Measurements from ENCODE around the gene PIK3AP1.

DNA sequence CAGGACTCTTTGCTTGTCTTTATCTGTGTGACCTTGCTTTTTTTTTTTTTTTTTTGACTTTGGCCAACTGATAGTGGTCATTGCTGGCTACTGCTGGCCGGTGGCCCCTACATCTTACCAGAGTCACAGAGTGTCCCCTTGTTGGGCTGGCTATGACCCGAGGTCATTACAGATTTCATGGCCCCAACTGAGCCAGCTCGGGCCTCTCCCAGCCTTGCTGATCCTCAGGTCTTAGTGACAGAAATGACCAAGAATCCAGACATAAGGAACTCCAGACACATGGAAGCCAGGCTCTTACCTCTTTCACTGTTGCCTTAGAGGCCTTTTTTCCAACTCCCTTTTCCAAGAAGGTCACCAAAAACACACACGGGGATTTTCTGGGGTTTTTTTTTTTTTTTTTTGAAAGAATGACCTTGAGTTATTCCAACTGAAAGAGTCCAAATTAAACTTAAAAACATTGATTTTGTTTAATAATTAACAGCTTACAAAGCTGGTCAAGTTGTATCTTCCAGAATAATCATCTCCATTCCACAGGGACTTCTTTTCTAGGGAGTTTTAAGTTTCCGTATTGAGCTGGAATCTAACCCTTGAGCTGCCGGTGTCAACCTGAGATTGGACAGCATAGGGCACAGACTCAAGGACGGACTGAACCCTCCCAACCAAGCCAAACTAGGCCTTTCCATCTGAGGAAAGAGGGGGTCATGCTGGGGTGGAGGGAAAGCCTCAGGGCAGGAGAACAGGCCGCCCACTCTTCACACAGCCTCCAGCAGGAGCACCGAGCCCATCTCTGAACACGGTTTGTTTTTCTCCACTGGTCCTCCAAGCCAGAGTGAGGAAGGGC lies 43.8 kb downstream of the PIK3AP1 start:
- TF ChIP-seq HDAC6 (IDR thresholded peaks at IDR 0.05; ENCODE audit: low read depth, low read length): no peak
- TF ChIP-seq SMAD1 (CRISPR knock-in tag; IDR thresholded peaks at IDR 0.05; ENCODE audit: borderline replicate concordance, low read depth): no peak
- TF ChIP-seq HOXA7 (CRISPR knock-in tag; IDR thresholded peaks at IDR 0.05): no peak
- TF ChIP-seq, protein P1, sequence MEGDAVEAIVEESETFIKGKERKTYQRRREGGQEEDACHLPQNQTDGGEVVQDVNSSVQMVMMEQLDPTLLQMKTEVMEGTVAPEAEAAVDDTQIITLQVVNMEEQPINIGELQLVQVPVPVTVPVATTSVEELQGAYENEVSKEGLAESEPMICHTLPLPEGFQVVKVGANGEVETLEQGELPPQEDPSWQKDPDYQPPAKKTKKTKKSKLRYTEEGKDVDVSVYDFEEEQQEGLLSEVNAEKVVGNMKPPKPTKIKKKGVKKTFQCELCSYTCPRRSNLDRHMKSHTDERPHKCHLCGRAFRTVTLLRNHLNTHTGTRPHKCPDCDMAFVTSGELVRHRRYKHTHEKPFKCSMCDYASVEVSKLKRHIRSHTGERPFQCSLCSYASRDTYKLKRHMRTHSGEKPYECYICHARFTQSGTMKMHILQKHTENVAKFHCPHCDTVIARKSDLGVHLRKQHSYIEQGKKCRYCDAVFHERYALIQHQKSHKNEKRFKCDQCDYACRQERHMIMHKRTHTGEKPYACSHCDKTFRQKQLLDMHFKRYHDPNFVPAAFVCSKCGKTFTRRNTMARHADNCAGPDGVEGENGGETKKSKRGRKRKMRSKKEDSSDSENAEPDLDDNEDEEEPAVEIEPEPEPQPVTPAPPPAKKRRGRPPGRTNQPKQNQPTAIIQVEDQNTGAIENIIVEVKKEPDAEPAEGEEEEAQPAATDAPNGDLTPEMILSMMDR (CRISPR knock-in tag; IDR thresholded peaks at IDR 0.05): no peak
- no peak for TF ChIP-seq KLF9 (CRISPR knock-in tag; IDR thresholded peaks at IDR 0.05; ENCODE audit: low read depth)
- TF ChIP-seq, protein P2, sequence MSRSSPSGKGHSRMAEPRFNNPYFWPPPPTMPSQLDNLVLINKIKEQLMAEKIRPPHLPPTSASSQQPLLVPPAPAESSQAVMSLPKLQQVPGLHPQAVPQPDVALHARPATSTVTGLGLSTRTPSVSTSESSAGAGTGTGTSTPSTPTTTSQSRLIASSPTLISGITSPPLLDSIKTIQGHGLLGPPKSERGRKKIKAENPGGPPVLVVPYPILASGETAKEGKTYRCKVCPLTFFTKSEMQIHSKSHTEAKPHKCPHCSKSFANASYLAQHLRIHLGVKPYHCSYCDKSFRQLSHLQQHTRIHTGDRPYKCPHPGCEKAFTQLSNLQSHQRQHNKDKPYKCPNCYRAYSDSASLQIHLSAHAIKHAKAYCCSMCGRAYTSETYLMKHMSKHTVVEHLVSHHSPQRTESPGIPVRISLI (CRISPR knock-in tag; IDR thresholded peaks at IDR 0.05; ENCODE audit: borderline replicate concordance): peak; percentile 92
- peak; percentile 39; the same call in 1 of the 2 replicates for TF ChIP-seq MED1 (CRISPR knock-in tag; IDR thresholded peaks at IDR 0.05)
- TF ChIP-seq TAF1 (CRISPR knock-in tag; IDR thresholded peaks at IDR 0.05): peak; percentile 22; the same call in 1 of the 2 replicates
- TF ChIP-seq, protein P3, sequence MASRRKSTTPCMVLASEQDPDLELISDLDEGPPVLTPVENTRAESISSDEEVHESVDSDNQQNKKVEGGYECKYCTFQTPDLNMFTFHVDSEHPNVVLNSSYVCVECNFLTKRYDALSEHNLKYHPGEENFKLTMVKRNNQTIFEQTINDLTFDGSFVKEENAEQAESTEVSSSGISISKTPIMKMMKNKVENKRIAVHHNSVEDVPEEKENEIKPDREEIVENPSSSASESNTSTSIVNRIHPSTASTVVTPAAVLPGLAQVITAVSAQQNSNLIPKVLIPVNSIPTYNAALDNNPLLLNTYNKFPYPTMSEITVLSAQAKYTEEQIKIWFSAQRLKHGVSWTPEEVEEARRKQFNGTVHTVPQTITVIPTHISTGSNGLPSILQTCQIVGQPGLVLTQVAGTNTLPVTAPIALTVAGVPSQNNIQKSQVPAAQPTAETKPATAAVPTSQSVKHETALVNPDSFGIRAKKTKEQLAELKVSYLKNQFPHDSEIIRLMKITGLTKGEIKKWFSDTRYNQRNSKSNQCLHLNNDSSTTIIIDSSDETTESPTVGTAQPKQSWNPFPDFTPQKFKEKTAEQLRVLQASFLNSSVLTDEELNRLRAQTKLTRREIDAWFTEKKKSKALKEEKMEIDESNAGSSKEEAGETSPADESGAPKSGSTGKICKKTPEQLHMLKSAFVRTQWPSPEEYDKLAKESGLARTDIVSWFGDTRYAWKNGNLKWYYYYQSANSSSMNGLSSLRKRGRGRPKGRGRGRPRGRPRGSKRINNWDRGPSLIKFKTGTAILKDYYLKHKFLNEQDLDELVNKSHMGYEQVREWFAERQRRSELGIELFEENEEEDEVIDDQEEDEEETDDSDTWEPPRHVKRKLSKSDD (CRISPR knock-in tag; IDR thresholded peaks at IDR 0.05; ENCODE audit: low read depth): no peak
- no peak for TF ChIP-seq HDAC2 (CRISPR knock-in tag; IDR thresholded peaks at IDR 0.05)
